Osteoblast (primary cell): Measurements from ENCODE around the gene DYRK1A. TPM values are rescaled to one million over a fixed set of nuclear protein-coding genes. Genes with fewer than 3 reads are reported as not detected.

Experiments
- DNase-seq: peaks from one replicate; pipeline ENCODE4 v3.0.0; 2011; ENCODE audit warnings: low spot score, mixed read lengths; ENCODE audit not compliant: insufficient read length; ENCODE audit errors: missing footprints
- H2AFZ ChIP-seq: 2 replicates; pipeline ENCODE4 v1.6.0; 2011; ENCODE audit warnings: mild to moderate bottlenecking, low read length
- H3K27ac ChIP-seq: 2 replicates; pipeline ENCODE4 v1.5.1; 2011; ENCODE audit warnings: mild to moderate bottlenecking, low read depth, low read length, moderate library complexity
- H3K27me3 ChIP-seq: 2 replicates; pipeline ENCODE4 v1.6.0; 2012; ENCODE audit warnings: mild to moderate bottlenecking, control low read depth, inconsistent platforms, low read length, moderate library complexity; ENCODE audit not compliant: insufficient read depth
- H3K36me3 ChIP-seq: 2 replicates; pipeline ENCODE4 v1.5.1; 2011; ENCODE audit warnings: mild to moderate bottlenecking, low read length, control low read depth, moderate library complexity; ENCODE audit not compliant: insufficient read depth
- H3K4me1 ChIP-seq: 2 replicates; pipeline ENCODE4 v1.5.1; 2011; ENCODE audit warnings: mild to moderate bottlenecking, low read length, control low read depth, moderate library complexity; ENCODE audit not compliant: insufficient read depth
- H3K4me2 ChIP-seq: 2 replicates; pipeline ENCODE4 v1.6.0; 2011; ENCODE audit warnings: mild to moderate bottlenecking, low read length; ENCODE audit not compliant: insufficient read depth
- H3K4me3 ChIP-seq: fragments of 200-600 bp; sonication (generic); 3 replicates; pipeline ENCODE4 v1.5.1; 2012; ENCODE audit warnings: mild to moderate bottlenecking, low read length, inconsistent platforms; ENCODE audit not compliant: insufficient read depth
- H3K79me2 ChIP-seq: 2 replicates; pipeline ENCODE4 v1.6.0; 2012; ENCODE audit warnings: mild to moderate bottlenecking, low read length, control low read depth, inconsistent platforms; ENCODE audit not compliant: insufficient read depth
- H3K9me3 ChIP-seq: 2 replicates; pipeline ENCODE4 v1.5.1; 2011; ENCODE audit warnings: low read depth, low read length, control low read depth
- H4K20me1 ChIP-seq: 2 replicates; pipeline ENCODE4 v1.6.0; 2012; ENCODE audit warnings: mild to moderate bottlenecking, low read length, control low read depth; ENCODE audit not compliant: insufficient read depth
- CTCF ChIP-seq: IDR thresholded peaks from 2 replicates; pipeline ENCODE4 v1.5.1; 2011; ENCODE audit warnings: mild to moderate bottlenecking, low read depth, low read length, moderate library complexity; ENCODE audit errors: extremely low read depth
- total RNA-seq: library from RNA; depleted of rRNA; stranded (reverse); fragments of >200 nt; gene quantifications from 2 replicates; pipeline ENCODE4 v1.2.3, GENCODE V29; 2012

Gene DYRK1A
- total RNA-seq, 1 donor = 99.2 TPM

GRCh38 chr21:37431243-37431642 is 64.7 kb downstream of the DYRK1A start:
- Histone ChIP-seq H3K79me2 (peaks cover 91% of the 10 kb centered on the region), H3K27me3 (no peaks in the 10 kb centered on the region), H3K36me3 (peaks cover 8% of the 10 kb centered on the region), H3K27ac (no peak overlapping the region), H3K9me3 (no peaks in the 10 kb centered on the region), H3K4me1 (no peaks in the 10 kb centered on the region), H3K4me3 (no peak overlapping the region), H3K4me2 (no peak overlapping the region), H2AFZ (no peak overlapping the region), H4K20me1 (peaks cover 5% of the 10 kb centered on the region)
- no peak for TF ChIP-seq CTCF
- DNase-seq = no peak

GRCh38 chr21:37432710-37433455 is 66.3 kb downstream of the DYRK1A start:
- H3K79me2 ChIP-seq = peaks cover 95% of the 10 kb centered on the region
- H3K27ac ChIP-seq = no peak overlapping the region
- no peaks in the 10 kb centered on the region for H3K9me3 ChIP-seq
- DNase-seq = no peak
- H4K20me1 ChIP-seq = peaks cover 16% of the 10 kb centered on the region
- H3K27me3 ChIP-seq = no peaks in the 10 kb centered on the region
- no peak for TF ChIP-seq CTCF
- H3K4me1 ChIP-seq = peaks cover 5% of the 10 kb centered on the region
- no peak overlapping the region for H3K4me2 ChIP-seq
- peaks cover 5% of the 10 kb centered on the region for H3K36me3 ChIP-seq
- H3K4me3 ChIP-seq = no peak overlapping the region
- H2AFZ ChIP-seq = no peak overlapping the region

GRCh38 chr21:37433456-37433840 is 66.9 kb downstream of the DYRK1A start:
- H4K20me1 ChIP-seq = peaks cover 18% of the 10 kb centered on the region
- peaks cover 7% of the 10 kb centered on the region for H3K4me1 ChIP-seq
- no peak overlapping the region for H3K4me3 ChIP-seq
- no peaks in the 10 kb centered on the region for H3K27me3 ChIP-seq
- H3K36me3 ChIP-seq = peaks cover 5% of the 10 kb centered on the region
- no peak for TF ChIP-seq CTCF
- no peak overlapping the region for H2AFZ ChIP-seq
- no peak for DNase-seq
- no peak overlapping the region for H3K4me2 ChIP-seq
- H3K9me3 ChIP-seq = no peaks in the 10 kb centered on the region
- peaks cover 95% of the 10 kb centered on the region for H3K79me2 ChIP-seq
- H3K27ac ChIP-seq = no peak overlapping the region

GRCh38 chr21:37435120-37435519 is 68.5 kb downstream of the DYRK1A start:
- no peak overlapping the region for H3K4me3 ChIP-seq
- H3K27me3 ChIP-seq = no peaks in the 10 kb centered on the region
- H3K27ac ChIP-seq = no peak overlapping the region
- H4K20me1 ChIP-seq = peaks cover 25% of the 10 kb centered on the region
- H3K79me2 ChIP-seq = peaks cover 96% of the 10 kb centered on the region
- peak overlapping the region; percentile 52 for H3K4me2 ChIP-seq
- H3K9me3 ChIP-seq = no peaks in the 10 kb centered on the region
- H3K4me1 ChIP-seq = peaks cover 7% of the 10 kb centered on the region
- no peaks in the 10 kb centered on the region for H3K36me3 ChIP-seq
- DNase-seq = peak; percentile 38
- no peak for TF ChIP-seq CTCF
- H2AFZ ChIP-seq = no peak overlapping the region
